NCI-H2171 (cell line): ENCODE measurements around the gene EEFSEC.
A peak's percentile ranks its signal among the peaks of the same experiment; 100 is the strongest.

Experiments
- DNase-seq: peaks from one replicate; lab custom pipeline; 2025; lab: John Stamatoyannopoulos, UW

EEFSEC gene

DNA sequence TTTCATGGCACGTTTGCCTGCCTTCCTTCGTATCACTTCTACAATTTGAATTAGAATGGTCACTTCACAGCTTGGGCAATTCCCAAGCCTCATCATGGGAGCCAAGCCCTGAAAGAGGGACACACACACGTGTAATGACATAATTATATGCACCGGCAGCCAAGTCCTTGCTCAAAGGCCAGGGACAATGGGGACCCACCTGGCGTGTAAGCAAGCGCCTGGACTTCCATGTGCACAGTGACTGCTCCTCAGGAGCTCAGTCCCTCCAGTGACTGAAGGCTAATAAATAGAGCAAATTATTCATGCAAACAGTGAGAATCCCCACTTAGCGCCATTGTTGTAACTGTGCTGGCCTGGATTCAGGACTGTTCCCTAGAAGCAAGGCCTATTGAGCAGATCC is 198.3 kb downstream of the EEFSEC start:
- no peak for DNase-seq

DNA sequence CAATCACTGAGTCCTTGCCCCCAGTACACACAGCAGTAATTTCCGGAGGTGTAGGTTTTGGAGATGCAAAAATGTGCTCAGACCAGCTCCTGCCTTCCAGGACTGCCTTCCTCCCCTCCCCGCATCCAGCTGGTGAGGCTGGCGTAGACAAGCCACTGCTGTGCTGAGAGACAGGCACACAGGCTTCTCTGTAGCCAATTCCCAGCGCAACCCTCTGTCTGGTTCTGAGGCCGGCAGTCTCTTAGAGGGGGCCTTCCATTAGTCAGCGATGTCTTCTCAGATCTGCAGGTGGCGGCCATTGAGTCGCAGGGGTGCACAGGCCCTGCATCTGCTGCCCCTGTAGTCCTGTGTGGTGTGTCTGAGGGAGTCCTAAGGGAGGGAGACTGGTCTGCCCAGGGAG is 199.0 kb downstream of the EEFSEC start:
- no peak for DNase-seq

DNA sequence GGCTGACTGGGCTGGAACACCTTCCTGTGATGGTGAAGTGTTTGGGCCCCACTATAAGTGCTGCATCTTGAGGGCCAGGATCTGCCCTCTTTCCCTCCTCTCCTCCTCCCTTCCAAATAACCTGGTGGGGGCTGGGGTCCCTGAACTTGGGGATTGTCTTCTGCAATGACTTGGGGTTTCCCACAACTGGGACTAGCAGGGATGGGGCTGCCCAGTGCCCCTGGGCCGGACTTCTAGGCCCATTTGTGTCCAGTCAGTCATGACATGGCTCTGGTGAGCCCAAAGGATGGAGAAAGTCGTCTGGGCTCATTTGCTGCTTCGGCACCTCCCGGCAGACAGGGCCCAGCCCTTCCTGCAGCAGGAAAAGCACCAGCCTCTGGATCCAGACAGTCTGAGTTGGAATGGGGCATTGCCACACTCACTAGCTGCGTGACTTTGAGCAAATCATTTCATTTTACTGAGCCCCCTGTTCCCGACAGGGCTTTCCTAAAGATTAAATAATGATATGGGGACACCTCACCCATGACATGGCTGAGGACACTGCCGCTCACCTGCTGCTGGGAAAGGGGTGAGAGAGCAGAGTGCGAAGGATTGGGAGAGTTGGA is 200.2 kb downstream of the EEFSEC start:
- no peak for DNase-seq

DNA sequence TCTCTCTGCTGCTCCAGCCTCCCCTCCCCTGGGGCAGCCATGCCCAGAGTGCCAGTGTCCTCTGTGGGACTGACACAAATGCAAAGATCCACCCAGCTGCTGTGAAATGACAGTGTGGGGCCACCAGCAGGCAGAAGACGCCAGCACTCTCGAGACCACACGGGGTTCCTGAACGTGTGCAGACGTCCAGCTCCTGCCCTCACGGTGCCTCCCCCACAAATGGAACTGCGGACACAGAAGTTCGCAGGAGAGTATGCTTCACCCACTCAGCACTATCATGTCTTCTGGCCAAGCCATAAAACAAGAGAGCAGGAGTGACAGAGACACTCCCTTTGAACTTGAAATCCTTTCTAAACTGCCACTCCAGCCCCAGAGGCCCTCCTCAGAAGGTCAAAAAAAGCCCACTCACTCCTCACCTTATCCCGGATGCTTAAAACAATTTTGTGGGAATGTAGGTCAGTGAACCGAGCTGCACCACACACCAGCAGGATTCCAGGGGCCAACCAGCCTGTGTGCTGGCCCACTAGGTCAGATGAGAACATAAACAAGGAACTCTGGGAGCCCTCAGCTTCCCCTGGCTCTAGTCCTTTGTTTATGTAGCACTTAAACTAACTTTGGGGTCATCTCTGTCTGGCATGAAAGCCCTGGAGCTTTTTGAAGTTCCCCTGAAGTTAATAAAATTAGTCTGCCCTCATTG is 200.9 kb downstream of the EEFSEC start:
- DNase-seq, result no peak

DNA sequence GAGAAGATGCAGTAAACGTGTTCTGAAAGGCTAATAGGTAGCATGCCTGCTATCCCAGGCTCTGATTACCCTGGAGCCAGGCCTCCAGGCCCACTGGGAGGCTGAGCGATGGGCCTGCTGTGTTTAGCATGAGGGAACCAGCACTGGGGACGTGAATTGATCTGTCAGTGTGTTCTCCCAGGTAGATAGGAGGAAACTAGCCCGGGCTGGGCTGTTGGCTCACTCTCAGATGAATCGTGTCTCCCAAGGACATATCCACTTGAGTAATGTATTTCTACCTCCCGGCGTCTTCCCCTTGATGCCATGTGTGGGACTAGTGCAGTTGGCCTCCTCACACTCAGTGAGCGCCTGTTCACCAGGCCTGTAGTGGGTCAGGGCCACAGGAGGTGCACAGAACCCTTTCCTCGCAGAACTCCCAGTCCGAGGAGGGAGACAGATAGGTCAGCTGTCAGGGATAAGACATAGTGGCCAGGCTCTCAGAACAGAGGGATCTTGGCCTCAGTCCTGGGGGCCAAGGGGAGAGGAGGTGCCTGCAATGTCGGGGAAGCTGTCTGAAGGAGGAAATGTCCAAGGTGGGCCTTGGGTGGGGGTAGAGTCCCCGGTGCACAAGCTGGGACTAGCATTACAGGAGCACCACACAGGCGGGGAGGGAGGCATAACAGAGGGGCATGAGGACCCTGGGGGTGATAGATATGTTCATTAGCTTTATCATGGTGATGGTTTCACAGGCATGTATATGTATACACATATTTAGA is 201.7 kb downstream of the EEFSEC start:
- DNase-seq, result no peak

DNA sequence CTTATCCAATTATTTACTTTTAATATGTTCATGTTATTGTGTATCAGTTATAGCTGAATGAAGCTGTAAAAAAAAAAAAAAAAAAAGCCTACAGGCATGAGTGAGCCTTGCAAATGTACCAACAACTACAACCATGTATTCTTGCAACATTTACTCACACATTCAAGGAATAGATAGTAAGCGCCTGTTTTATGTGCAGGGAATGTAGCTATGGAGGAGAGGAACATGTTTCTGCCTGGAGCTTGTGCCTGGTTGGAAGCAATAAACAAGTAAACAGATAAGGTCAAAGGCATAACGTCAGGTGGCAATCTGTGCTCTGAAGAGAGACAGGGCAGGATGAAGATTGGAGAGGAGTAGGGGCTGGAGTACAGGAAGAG is 202.2 kb downstream of the EEFSEC start:
- DNase-seq, result no peak

DNA sequence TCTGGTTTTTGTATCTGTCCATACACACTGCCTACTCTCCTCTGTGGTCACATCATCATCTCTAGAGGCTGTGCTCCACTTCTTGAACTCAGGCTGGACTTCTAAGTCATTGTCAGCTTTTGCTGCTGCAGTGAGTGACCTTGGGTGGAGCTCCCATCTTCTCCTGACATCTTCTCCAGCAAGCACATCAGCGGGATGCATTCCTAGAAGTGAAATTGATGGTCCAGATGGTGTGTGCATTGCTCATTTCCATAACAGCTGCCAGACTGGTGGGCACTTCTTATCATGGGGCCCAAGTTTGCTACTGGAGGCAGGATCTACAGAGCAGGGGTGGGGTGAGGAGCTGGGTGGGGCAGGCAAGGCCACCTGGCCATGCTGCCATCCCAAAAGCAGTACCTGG is 203.5 kb downstream of the EEFSEC start:
- peak; percentile 92 for DNase-seq

DNA sequence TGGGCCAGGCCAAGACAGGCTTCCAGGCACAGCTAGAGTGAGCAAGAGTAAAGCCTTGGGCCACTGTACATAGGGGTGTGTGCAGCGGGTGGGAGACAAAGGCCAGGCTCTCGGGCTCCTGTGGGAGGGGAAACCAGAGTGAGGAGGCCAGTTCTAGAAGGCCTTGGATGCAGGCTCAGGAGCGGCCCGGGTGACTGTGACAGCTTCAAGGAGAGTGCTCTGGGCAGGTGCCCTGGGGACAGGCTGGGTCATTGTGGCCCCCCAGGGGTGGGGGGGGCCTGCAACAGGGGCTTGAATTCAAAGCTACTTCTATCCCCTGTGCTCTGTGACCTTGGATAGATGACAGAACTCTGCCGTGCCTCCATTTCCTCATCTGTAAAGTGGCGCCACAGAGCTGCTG is 204.3 kb downstream of the EEFSEC start:
- no peak for DNase-seq

DNA sequence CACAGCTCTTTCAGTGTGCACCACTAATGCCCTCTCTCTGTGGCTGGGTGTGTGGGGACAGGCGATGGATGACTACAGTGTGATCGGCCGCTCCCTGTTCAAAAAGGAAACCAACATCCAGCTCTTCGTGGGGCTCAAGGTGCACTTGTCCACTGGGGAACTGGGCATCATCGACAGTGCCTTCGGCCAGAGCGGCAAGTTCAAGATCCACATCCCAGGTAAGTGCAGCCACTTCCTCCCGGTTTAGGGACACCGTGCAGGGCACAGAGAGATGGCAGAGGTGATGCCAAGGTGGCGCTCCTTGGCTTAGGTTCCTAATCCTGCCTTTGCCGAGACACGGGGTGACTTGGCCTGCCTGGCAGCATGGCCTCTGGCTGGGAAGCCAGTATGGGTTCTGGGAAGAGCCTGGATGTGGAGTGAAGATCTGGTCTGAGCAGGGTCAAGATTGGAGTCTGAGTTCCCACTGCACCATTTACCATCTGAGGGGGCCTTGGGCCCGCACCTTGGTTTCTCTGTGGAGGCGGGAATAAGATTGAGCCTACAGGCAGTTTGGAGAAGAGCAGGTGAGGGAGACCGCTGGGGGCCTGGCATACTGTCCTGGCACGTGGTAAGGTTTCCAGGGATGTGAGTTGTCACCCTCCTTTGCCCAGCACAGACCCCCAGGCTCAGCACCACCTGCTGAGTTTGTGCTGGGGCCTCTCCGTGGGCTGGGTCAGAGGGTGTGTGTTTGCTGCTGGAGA is 205.0 kb downstream of the EEFSEC start:
- DNase-seq, result no peak

DNA sequence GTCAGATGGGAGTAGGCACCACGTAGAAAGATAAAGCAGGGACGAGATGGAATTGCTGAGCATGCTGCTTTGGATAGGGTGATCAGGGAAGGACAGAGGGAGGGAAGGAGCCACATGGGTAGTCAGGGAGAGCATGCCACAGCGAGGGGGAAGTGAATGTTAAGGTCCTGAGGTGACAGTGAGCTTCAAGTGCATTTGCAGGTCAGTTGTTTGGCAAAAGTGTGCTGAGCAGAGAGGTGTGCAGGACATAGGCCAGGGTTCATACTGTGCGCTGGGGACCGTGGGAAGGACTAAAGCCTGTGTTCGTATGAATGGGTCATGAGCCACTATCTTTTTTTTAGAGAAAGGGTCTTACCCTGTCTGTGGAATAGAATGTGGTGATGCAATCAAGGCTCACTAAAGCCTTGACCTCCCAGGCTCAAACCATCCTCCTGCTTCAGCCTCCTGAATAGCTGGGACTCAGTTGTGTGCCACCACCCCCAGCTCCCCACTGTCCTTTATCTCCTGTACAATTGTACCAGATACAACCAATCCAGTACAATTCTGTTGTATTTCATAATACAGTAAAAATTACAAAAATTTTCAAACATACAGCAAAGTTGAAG is 205.9 kb downstream of the EEFSEC start:
- no peak for DNase-seq

DNA sequence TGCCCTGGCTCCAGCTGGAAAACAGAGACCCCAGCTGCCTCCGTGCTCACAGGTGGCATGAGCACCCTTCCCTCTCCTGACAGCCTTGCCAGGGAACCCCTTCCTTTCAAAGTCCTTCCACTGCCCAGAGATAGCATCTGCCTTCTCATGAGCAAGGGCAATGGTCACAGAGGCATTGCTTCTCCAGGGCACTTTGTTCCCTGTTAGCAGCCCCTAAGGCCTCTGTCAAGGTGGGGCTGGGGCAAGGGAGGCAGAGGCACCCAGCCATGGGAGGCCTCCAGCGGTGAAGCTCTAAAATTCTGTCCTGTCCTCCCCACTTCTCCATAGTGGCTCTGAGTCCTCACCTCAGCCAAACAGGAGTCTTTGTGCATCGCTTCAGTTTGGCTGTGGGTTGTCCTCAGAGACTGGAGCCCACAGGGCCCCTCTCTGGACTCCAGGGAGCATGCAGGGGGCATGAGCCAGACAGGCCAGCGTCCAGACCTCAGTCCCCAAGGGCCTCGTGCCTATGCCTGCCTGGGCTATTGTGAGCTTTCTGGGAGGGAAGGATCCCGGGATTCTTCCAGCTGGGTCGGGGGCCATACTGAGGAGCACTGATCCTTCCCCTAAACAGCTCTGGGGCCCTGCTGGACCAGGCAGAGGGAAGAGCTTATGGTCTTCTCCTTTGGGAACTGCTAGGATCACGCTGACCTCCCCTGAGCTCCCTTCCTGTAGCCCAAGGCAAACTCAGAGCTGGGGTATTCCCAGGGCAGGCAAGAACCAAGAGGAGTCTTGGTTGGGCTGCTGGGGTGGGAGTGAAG is 206.8 kb downstream of the EEFSEC start:
- DNase-seq, result no peak

DNA sequence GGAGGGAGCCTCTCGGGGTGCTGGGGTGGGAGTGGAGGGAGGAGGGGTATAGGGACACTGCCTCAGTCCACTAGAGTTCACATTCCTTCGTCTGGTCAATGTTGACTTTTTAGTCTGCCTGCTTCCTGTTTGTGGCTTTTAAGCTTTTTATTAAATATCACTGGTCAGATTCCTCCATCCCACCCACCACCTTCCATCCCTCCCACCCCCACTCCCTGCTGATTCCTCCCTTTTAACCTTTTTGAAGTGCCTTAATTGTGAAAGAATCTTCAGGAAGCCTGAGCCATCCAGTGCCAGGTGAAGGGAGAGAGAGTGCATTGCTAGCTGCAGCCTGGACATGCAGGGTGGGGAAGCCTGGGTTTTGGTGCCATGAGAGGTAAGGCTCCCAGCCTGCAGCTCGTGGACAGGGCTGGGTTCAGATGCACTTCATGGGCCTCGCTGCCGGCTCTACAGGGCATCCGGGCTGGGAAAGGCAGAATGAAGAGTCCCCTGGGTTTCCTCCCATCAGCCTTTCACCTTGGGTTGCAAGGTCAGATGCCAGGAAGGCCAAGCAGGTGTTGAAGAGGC is 207.5 kb downstream of the EEFSEC start:
- no peak for DNase-seq

DNA sequence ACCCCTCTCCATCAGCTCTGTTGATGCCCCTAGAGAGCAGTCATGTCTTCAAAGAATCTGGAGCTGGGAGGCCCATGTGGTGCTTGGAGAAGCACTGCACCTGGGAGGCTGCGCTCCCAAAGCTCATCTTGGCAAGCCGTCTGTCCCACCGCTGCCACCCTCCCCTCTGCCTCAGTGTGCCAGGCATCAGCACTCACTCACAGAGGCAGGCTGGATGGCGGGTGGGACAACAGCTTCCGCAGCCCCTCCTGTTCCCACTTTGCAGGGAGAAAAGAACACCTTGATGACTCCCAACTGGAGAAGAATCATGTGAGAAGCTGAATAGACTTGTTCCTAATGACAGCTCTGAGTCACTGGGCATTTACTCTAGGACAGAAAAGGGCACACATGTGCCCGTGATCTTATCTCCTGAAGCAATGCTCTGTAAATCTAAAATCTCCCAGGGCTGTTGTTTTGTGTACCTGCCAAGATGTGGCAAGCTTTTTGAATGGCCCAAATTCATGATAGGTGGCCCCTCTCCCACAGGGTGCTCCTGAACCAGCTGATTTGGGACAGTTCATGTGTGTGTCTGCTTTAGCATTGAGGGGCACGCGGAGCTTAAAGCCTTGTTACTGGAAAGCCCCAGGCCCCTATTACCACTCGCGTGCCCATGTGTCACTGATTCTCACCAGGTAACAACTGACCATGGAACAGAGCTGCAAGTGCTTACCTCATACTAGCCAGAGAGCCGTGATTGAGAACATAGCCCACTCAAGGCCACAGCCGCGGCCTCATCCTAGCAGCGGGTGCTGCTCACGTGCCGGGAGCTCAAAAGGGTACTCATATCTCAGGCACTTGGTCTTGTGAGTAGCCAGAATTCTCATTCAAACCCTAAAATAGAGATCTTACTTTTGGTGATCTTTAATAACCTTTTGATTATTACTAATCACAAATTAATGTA is 209.0 kb downstream of the EEFSEC start:
- DNase-seq, result no peak

DNA sequence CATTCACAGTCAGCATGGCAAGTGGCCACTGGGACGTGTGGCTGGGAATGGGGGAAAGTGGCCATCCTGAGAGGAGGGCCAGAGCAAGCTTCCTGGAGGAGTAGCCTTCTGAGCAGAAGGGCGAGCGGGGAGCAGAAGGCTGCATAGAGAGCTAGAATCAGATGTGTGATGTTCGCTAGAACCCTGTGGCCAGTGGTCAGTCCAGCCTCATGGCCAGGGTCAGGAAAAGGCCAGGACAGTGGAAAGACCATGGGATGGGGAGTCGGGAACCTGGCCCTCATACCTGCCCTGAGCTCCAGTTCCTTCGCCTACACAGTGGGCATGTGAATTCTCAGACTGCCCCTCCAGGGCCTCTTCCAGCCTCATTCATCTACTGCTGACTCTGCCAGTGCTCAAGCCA is 211.0 kb downstream of the EEFSEC start:
- DNase-seq, result no peak

DNA sequence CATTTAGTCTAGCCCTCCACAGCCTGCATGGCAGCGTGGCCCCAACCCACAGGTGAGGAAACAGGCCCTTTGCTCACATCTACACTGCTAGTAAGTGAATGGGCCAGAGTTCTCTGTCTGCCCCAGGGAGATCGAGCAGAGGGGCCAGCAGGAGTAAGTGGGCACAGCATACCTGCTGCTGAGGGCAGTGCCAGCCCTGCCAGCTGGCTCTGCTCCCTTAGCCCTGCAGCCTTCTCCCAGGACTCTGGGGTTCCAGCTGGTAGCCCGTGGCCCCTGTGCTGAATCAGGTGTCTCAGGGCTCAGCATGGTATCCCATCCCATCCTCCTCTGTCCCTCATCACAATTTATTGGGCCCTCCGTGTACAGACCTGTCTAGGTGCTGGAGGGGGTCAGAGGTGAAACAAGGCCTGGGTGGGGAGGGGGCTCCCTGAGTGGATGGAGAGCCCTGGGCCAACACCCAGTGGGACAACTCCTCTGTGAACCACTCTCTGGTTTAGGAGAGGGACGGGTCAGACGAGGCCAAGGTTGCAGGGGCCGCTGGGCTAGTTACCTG is 211.6 kb downstream of the EEFSEC start:
- DNase-seq, result no peak

DNA sequence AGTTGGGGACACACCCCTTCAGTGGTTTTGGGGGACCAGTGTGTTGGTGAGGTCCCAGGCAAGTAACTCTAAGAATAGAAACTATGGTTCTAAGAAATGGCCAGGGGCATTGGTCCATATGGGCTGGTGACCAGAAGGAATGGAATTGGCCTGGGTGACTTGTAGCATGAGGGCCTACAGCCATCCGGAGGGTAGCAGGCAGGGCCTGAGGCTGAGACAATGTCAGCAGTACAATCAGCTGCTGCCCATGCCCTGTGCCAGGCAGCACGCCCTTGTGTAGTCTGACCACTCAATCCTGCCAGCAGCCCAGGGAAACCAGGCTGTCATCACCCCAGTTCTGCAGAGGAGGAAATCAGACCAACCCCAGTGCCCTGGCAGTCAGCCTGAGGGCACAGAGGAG is 212.9 kb downstream of the EEFSEC start:
- no peak for DNase-seq

DNA sequence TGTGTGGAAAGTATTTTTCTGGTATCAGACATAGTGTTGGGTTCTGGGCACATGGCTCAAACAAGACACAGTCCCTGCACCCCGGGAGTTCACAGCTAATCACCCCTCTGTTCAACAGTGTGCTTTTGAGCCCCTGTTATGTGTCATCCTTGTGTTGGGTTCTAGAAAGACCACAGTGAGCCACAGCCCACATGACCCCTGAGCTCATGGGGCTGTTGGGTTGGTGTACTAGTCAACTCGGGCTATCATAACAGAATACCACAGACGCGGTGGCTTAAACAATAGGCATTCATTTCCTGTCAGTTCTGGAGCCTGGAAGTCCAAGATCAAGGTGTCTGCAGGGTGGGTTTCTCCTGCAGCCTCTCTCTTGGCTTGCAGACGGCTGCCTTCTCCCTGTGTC is 213.4 kb downstream of the EEFSEC start:
- no peak for DNase-seq

DNA sequence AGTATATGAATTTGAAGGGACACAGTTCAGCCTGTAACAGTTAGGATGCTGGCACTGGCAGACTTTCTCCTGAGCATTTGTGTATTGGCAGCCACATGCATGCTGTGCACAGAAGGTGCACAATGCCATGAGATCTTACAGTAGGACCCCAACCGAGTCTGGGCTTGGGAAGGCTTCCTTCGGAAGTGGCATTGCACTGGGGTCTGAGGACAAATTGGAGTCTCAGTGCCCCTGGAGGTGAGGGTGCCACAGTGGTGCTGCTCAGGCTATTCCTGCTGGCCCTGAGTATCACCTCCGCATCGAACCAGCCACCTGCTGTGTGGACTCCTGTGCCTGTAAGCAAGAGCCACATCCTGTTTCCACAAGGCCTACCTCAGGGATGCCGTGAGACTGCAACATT is 213.9 kb downstream of the EEFSEC start:
- DNase-seq, result no peak

DNA sequence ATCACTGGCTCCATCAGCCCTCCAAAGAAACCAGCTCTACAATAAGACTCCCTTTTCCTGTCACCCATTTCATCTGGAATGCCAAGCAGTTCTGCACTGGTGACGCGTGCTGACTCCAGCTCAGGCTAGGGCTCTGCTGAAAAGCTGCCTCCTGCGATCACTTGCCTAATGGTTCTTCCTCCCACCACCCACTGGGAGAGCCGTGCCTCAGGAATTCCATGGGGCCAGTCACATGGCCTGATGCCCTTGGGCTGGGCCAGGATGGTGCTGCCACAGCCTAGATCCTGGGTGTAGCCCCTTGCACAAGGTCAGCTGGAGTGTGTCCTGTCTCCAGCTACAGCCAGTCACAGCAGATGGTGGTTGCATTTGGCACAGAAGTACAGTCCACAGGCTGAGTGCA is 214.5 kb downstream of the EEFSEC start:
- no peak for DNase-seq

DNA sequence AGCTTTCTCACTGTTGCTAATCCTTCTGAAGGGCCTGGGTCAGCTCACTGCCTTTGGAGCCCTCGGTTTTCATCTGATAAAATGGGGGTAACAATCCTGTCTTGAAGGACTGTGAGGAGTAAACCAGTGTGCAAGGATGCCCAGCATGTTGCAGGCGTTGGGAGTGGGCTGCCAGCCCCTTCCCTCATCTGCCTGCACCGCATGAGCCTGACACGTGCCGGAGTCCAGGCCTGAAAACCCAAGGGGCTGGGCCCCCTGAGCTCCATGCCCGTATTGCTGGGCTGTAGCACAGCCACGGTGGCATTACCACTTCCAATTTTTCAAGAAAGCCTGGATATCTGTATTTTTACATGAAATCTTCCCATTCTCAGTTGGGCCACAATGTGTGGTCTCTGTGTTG is 215.3 kb downstream of the EEFSEC start:
- DNase-seq, result no peak
